HEK293 (cell line): ENCODE data around the gene ATP6V1B1.

Experiments used
- CTCF ChIA-PET: fragments of 350-600 bp; formaldehyde crosslinking; extraction: SDS; loops from one replicate; lab custom pipeline; 2021; ENCODE audit warnings: antibody characterized with exemption; lab: Yijun Ruan, JAX
- POLR2A ChIA-PET: fragments of 300-600 bp; formaldehyde crosslinking; extraction: SDS; loops from one replicate; lab custom pipeline; 2020; ENCODE audit warnings: antibody characterized with exemption, inconsistent platforms; lab: Yijun Ruan, JAX
- H3K27ac ChIP-seq: fragments of 200-500 bp; sonication (Bioruptor generic); 2 replicates; pipeline ENCODE4 v1.5.1; 2014; ENCODE audit warnings: low read depth, low read length, control low read depth, inconsistent platforms; ENCODE audit errors: extremely low read depth
- H3K36me3 ChIP-seq, 2 experiments: fragments of 200-500 bp in 1 of 2; sonication (Bioruptor generic) in 1 of 2; 1 replicate in 1 of 2; 2 replicates in 1 of 2; pipeline ENCODE4 v1.5.1; 2014 to 2017; ENCODE audit warnings: inconsistent platforms in 2 of 2, low read length in 2 of 2; ENCODE audit not compliant: control insufficient read depth in 2 of 2, insufficient read depth in 1 of 2
- H3K4me1 ChIP-seq: fragments of 200-500 bp; sonication (Bioruptor generic); 2 replicates; pipeline ENCODE4 v1.5.1; 2014; ENCODE audit warnings: mild to moderate bottlenecking, low read length, inconsistent platforms; ENCODE audit not compliant: control insufficient read depth, insufficient read depth
- H3K4me3 ChIP-seq: 2 replicates; pipeline ENCODE4 v1.5.1; 2011; ENCODE audit warnings: low read depth, mild to moderate bottlenecking, control low read depth, low read length, moderate library complexity
- H3K9me3 ChIP-seq: fragments of 200-500 bp; sonication (Bioruptor generic); 2 replicates; pipeline ENCODE4 v1.5.1; 2014; ENCODE audit warnings: low read depth, low read length, inconsistent platforms; ENCODE audit not compliant: control insufficient read depth, insufficient read depth
- EGR2 ChIP-seq: fragments of 450-650 bp; formaldehyde crosslinking; IDR thresholded peaks from 2 replicates; pipeline ENCODE4 v1.5.1; 2016; ENCODE audit warnings: low read depth, missing biosample characterization, missing genetic modification characterization
- FEZF1 ChIP-seq: fragments of 450-650 bp; formaldehyde crosslinking; IDR thresholded peaks from 2 replicates; pipeline ENCODE4 v1.5.1; 2016; ENCODE audit warnings: missing biosample characterization, missing genetic modification characterization
- GLI4 ChIP-seq: fragments of 450-650 bp; formaldehyde crosslinking; IDR thresholded peaks from 2 replicates; pipeline ENCODE4 v1.5.1; 2016; ENCODE audit warnings: missing biosample characterization, missing genetic modification characterization
- PRDM1 ChIP-seq: fragments of 450-650 bp; formaldehyde crosslinking; IDR thresholded peaks from 2 replicates; pipeline ENCODE4; 2016; ENCODE audit warnings: missing biosample characterization, missing genetic modification characterization
- SETDB1 ChIP-seq: IDR thresholded peaks from one replicate; pipeline ENCODE4 v1.6.1; 2017; ENCODE audit warnings: mild to moderate bottlenecking, low read length, moderate library complexity, mixed read lengths; ENCODE audit not compliant: insufficient read length
- SP7 ChIP-seq: fragments of 450-650 bp; formaldehyde crosslinking; IDR thresholded peaks from 2 replicates; pipeline ENCODE4 v1.5.1; 2016; ENCODE audit warnings: missing biosample characterization, missing genetic modification characterization
- YY1 ChIP-seq: fragments of 450-650 bp; formaldehyde crosslinking; IDR thresholded peaks from 2 replicates; pipeline ENCODE4 v1.5.1; 2018; ENCODE audit warnings: missing biosample characterization, missing genetic modification characterization
- ZNF274 ChIP-seq, 2 experiments: fragments of 200-500 bp in 1 of 2; fragments of 450-650 bp in 1 of 2; sonication (Bioruptor generic) in 1 of 2; formaldehyde crosslinking in 1 of 2; IDR thresholded peaks; 2 replicates each; pipeline versions ENCODE4 v1.5.1 to v1.6.1; 2014 to 2016; ENCODE audit warnings: borderline replicate concordance in 1 of 2, inconsistent platforms in 1 of 2, low read length in 1 of 2, missing biosample characterization in 1 of 2, missing genetic modification characterization in 1 of 2
- ZNF311 ChIP-seq: fragments of 450-650 bp; formaldehyde crosslinking; IDR thresholded peaks from 2 replicates; pipeline ENCODE4 v1.5.1; 2017; ENCODE audit warnings: missing biosample characterization, missing genetic modification characterization, borderline replicate concordance
- ZNF354C ChIP-seq: fragments of 450-650 bp; formaldehyde crosslinking; IDR thresholded peaks from 2 replicates; pipeline ENCODE4 v1.5.1; 2016; ENCODE audit warnings: missing biosample characterization, missing genetic modification characterization, low read depth, borderline replicate concordance
- ZNF510 ChIP-seq: fragments of 450-650 bp; formaldehyde crosslinking; IDR thresholded peaks from 2 replicates; pipeline ENCODE4 v1.5.1; 2018; ENCODE audit warnings: mild to moderate bottlenecking, missing genetic modification characterization, missing biosample characterization; ENCODE audit not compliant: insufficient replicate concordance
- ZNF571 ChIP-seq: fragments of 450-650 bp; formaldehyde crosslinking; IDR thresholded peaks from 2 replicates; pipeline ENCODE4 v1.5.0; 2017; ENCODE audit warnings: missing biosample characterization, missing genetic modification characterization
- ZNF585B ChIP-seq: fragments of 450-650 bp; formaldehyde crosslinking; IDR thresholded peaks from 2 replicates; pipeline ENCODE4 v1.5.1; 2016; ENCODE audit warnings: missing biosample characterization, missing genetic modification characterization
- ZNF600 ChIP-seq: fragments of 450-650 bp; formaldehyde crosslinking; IDR thresholded peaks from 2 replicates; pipeline ENCODE4 v1.5.1; 2016; ENCODE audit warnings: missing biosample characterization, missing genetic modification characterization
- ZNF707 ChIP-seq: fragments of 450-650 bp; formaldehyde crosslinking; IDR thresholded peaks from 2 replicates; pipeline ENCODE4 v1.5.1; 2016; ENCODE audit warnings: missing biosample characterization, missing genetic modification characterization
- ZNF747 ChIP-seq: fragments of 450-650 bp; formaldehyde crosslinking; IDR thresholded peaks from 2 replicates; pipeline ENCODE4 v1.5.1; 2016; ENCODE audit warnings: missing biosample characterization, missing genetic modification characterization
- TF ChIP-seq, protein P1 (sequence below): fragments of 450-650 bp; formaldehyde crosslinking; conservative IDR thresholded peaks from 2 replicates; pipeline ENCODE4 v1.5.1; 2016; ENCODE audit warnings: low read depth, missing biosample characterization, missing genetic modification characterization
- TF ChIP-seq, protein P2 (sequence below): fragments of 450-650 bp; formaldehyde crosslinking; IDR thresholded peaks from 2 replicates; pipeline ENCODE4; 2016; ENCODE audit warnings: missing biosample characterization, missing genetic modification characterization
- TF ChIP-seq, protein P3 (sequence below): fragments of 450-650 bp; formaldehyde crosslinking; IDR thresholded peaks from 2 replicates; pipeline ENCODE4 v1.5.1; 2016; ENCODE audit warnings: missing biosample characterization, missing genetic modification characterization
- TF ChIP-seq, protein P4 (sequence below): fragments of 450-650 bp; formaldehyde crosslinking; IDR thresholded peaks from 2 replicates; pipeline ENCODE4 v1.5.1; 2017; ENCODE audit warnings: missing biosample characterization, missing genetic modification characterization

The ATP6V1B1 gene

DNA sequence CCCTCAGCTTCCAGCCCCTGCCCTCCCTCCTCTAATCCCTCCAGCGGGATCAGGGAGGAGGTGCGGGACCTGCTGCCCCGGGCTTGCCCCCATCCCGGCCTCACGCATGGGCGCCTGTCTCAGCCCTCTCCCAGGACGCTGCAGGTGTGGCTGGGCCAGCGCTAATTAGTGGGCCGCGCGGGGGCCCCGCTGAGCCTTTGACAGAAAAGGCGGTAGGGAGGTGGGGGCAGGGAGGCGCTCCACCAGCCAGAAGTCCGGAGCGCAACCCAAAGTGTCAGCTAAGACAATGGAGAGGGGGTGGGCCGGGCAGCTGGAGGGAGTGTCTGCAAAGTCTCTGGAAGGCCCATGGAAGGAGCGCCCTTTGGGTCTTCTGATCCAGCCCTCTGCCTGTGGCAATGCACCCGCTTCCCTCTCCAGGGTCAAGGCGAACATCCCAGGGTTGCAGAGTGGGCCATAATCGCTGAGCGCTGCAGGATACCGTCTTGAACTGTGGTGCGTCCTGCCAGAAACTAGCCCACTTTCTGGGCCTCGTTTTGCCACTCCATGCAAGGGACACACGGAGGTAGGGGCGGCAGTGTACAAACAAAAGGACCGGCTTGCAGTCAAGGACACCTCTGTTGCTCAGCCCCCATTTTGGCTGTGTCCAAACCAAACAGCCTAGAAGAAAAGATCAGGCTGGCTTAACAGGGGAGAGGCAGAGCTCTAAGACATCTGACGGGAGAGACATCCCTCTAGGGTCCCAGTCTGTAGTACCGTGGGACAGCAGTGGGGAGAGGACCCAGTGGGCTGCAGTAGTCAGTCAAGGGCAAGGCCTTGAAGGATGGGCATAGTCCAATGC is 3.5 kb downstream of the ATP6V1B1 start (continued):
- TF ChIP-seq ZNF585B (tag by site-specific recombination) (no peak), ZNF274 (IDR thresholded peaks at IDR 0.05; ENCODE audit: low read length) (no peak), ZNF274 (tag by site-specific recombination; IDR thresholded peaks at IDR 0.05; ENCODE audit: borderline replicate concordance) (no peak), FEZF1 (tag by site-specific recombination) (no peak)
- TF ChIP-seq, protein P1, sequence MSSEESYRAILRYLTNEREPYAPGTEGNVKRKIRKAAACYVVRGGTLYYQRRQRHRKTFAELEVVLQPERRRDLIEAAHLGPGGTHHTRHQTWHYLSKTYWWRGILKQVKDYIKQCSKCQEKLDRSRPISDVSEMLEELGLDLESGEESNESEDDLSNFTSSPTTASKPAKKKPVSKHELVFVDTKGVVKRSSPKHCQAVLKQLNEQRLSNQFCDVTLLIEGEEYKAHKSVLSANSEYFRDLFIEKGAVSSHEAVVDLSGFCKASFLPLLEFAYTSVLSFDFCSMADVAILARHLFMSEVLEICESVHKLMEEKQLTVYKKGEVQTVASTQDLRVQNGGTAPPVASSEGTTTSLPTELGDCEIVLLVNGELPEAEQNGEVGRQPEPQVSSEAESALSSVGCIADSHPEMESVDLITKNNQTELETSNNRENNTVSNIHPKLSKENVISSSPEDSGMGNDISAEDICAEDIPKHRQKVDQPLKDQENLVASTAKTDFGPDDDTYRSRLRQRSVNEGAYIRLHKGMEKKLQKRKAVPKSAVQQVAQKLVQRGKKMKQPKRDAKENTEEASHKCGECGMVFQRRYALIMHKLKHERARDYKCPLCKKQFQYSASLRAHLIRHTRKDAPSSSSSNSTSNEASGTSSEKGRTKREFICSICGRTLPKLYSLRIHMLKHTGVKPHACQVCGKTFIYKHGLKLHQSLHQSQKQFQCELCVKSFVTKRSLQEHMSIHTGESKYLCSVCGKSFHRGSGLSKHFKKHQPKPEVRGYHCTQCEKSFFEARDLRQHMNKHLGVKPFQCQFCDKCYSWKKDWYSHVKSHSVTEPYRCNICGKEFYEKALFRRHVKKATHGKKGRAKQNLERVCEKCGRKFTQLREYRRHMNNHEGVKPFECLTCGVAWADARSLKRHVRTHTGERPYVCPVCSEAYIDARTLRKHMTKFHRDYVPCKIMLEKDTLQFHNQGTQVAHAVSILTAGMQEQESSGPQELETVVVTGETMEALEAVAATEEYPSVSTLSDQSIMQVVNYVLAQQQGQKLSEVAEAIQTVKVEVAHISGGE (tag by site-specific recombination), result no peak
- TF ChIP-seq, all 188 proteins: peak for 0

DNA sequence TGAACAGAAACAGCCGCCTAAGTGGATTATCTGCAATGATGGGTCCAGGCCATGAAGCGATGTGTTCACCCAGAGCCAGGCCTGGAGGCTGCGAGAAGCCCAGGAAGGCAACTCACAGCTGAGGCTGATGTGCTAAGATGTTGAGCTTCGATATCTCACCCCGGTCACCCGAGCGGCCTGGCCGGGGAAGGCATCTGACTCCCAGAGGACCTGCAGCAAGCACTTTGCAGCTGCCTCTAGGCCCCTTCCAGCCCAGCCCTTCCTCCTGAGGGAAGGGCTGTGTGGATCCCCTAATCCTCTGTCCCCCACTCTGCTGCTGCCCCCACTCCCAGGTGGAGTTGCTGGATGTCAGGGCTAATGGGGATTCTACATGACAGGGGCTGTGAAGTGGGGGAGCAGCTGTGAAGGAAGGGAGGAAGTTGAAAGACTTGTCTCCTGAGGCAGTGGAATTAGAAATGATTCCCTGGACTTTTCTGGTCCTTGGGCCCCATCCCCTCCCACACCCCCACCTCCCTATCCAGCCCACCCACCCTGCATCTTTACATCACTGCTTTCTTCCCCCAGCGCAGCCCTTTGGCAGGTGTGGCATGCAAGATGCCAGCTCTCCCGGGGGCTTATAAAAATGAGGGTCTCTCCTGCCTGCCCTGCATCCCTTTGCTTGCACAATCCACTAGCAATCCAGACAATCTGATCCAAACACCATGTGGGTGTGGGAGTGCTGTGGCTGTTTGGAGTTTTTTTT is 4.3 kb downstream of the ATP6V1B1 start:
- TF ChIP-seq YY1 (tag by site-specific recombination), result no peak
- TF ChIP-seq ZNF311, result no peak
- no peak for TF ChIP-seq SP7 (tag by site-specific recombination)
- no peak for TF ChIP-seq ZNF510 (tag by site-specific recombination)
- TF ChIP-seq PRDM1 (tag by site-specific recombination), result no peak
- TF ChIP-seq SETDB1, result no peak
- H3K4me1 ChIP-seq, result no peaks in the 10 kb centered on the region
- no peak overlapping the region for H3K27ac ChIP-seq
- H3K4me3 ChIP-seq, result no peak overlapping the region
- ChIA-PET CTCF (interaction anchor here (1.2 to 2.6 kb wide), 4 partner anchors 20 to 78 kb away, joined by 3 to 11 read pairs (median 8); no protein-coding TSS in a partner anchor), POLR2A (no interaction called here)
- H3K9me3 ChIP-seq, result no peaks in the 10 kb centered on the region
- peaks cover 0 to 10% of the 10 kb centered on the region in 2 experiments; a peak in 2 of 3 replicates for H3K36me3 ChIP-seq

DNA sequence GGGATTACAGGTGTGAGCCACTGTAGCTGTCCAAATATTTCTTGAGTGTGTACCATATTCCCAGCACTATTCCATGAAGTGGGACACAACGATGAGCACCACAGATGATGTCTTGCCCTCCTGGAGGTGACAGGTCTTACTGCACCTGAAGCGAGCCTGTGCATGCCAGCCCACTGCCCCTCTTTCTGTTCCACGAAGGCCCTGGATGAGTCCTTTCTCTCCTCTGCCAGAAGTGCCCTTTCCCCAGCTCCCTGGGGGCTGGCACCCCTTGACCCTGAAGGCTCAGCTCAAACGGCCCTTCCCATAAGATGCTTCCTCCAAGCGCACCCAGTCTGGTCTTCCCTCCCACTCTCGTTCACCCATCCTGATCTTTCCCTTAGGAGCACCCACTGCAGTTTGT is 5.5 kb downstream of the ATP6V1B1 start:
- POLR2A ChIA-PET, result no interaction called here
- no peak for TF ChIP-seq ZNF571
- no peak for TF ChIP-seq ZNF600 (tag by site-specific recombination)
- TF ChIP-seq, all 188 proteins: peak for 0
- Histone ChIP-seq H3K4me3 (no peak overlapping the region), H3K4me1 (peaks cover 2% of the 10 kb centered on the region; the same call in 1 of the 2 replicates), H3K27ac (no peak overlapping the region), H3K36me3 (peaks cover 0 to 10% of the 10 kb centered on the region in 2 experiments; a peak in 2 of 3 replicates), H3K9me3 (no peaks in the 10 kb centered on the region)
- CTCF ChIA-PET, result interaction anchor here (1.2 to 2.6 kb wide), 2 partner anchors 70 to 79 kb away, joined by 3 to 9 read pairs; no protein-coding TSS in a partner anchor

DNA sequence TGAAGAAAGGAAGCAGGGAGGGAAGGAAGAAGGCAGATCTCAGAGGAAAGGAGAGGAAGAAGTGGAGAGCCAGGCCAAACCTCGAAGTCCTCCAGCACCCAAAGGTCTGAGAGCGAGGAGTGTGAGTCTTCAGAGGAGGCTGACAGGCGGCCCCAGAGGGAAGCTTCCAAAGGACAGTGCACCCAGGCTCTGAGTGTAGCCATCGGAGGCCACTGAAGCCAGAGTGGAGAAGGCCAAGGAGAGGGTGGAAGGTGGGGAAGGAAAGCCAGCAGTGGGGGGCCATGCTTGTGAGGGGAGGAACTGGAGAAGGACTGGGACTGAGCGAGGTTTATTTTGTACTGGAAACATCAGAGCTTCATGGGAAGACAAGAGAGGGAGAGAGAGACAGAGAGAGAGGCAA is 6.0 kb downstream of the ATP6V1B1 start:
- peaks cover 2% of the 10 kb centered on the region; the same call in 1 of the 2 replicates for H3K4me1 ChIP-seq
- CTCF ChIA-PET, result interaction anchor here (1.0 to 2.6 kb wide), 5 partner anchors 19 to 80 kb away, joined by 3 to 9 read pairs (median 3); no protein-coding TSS in a partner anchor
- no peak overlapping the region for H3K27ac ChIP-seq
- H3K4me3 ChIP-seq, result no peak overlapping the region
- H3K36me3 ChIP-seq, result peaks cover 0 to 10% of the 10 kb centered on the region in 2 experiments; a peak in 2 of 3 replicates
- no peaks in the 10 kb centered on the region for H3K9me3 ChIP-seq
- POLR2A ChIA-PET, result no interaction called here
- TF ChIP-seq, protein P2, sequence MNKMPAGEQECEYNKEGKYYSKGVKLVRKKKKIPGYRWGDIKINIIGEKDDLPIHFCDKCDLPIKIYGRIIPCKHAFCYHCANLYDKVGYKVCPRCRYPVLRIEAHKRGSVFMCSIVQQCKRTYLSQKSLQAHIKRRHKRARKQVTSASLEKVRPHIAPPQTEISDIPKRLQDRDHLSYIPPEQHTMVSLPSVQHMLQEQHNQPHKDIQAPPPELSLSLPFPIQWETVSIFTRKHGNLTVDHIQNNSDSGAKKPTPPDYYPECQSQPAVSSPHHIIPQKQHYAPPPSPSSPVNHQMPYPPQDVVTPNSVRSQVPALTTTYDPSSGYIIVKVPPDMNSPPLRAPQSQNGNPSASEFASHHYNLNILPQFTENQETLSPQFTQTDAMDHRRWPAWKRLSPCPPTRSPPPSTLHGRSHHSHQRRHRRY (tag by site-specific recombination), result no peak
- no peak for TF ChIP-seq ZNF747
- TF ChIP-seq ZNF707 (tag by site-specific recombination), result no peak
- TF ChIP-seq, protein P3, sequence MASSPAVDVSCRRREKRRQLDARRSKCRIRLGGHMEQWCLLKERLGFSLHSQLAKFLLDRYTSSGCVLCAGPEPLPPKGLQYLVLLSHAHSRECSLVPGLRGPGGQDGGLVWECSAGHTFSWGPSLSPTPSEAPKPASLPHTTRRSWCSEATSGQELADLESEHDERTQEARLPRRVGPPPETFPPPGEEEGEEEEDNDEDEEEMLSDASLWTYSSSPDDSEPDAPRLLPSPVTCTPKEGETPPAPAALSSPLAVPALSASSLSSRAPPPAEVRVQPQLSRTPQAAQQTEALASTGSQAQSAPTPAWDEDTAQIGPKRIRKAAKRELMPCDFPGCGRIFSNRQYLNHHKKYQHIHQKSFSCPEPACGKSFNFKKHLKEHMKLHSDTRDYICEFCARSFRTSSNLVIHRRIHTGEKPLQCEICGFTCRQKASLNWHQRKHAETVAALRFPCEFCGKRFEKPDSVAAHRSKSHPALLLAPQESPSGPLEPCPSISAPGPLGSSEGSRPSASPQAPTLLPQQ (tag by site-specific recombination), result no peak
- no peak for TF ChIP-seq ZNF354C (tag by site-specific recombination)
- no peak for TF ChIP-seq GLI4 (tag by site-specific recombination)
- TF ChIP-seq EGR2 (tag by site-specific recombination), result no peak
- TF ChIP-seq, protein P4, sequence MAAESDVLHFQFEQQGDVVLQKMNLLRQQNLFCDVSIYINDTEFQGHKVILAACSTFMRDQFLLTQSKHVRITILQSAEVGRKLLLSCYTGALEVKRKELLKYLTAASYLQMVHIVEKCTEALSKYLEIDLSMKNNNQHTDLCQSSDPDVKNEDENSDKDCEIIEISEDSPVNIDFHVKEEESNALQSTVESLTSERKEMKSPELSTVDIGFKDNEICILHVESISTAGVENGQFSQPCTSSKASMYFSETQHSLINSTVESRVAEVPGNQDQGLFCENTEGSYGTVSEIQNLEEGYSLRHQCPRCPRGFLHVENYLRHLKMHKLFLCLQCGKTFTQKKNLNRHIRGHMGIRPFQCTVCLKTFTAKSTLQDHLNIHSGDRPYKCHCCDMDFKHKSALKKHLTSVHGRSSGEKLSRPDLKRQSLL, result no peak
